ENCODE measurements around the gene KRT26.

The KRT26 gene, protein sequence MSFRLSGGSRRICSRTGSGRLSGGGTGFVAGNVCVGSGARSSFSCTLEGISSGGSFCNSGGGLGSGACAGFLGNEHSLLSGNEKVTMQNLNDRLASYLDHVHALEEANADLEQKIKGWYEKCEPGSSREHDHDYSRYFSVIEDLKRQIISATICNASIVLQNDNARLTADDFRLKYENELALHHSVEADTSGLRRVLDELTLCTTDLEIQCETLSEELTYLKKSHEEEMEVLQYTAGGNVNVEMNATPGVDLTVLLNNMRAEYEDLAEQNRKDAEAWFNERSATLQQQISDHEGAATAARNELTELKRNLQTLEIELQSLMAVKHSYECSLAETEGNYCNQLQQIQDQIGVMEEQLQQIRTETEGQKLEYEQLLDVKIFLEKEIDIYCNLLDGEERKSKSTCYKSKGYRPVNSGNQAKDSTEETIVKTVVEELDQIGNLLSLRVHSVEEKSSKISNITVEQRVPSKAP

DNA sequence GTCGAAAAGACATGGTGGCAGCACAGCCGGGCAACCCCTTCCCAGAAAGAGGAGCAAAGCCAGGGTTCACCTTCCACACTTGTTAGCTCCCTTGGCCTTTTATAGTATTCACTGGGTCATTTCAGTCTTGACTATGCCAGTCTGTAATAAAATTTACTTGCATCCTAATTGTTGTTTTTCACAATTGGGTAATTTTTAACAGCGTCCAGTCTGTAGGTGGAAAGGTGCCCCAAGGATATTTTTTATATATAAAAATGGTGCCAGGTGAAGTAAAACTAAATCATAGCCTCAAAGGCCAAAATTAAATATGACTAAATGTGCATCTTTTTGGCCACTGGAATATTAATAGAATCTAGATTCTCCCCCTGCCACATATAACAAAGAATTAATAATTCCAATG is at the start of gene KRT26:
Gene KRT26 (minus strand): TSS at position 101 of the 400 bp plus-strand sequence. CDS start 88 bp downstream, at position 13.
- no peak for DNase-seq (ENCODE audit: low spot score)
- in situ Hi-C loops (cut with MboI; ENCODE audit: low sequenced_read_pairs, unreplicated experiment) = no loop called here
- TF ChIP-seq, protein P1, sequence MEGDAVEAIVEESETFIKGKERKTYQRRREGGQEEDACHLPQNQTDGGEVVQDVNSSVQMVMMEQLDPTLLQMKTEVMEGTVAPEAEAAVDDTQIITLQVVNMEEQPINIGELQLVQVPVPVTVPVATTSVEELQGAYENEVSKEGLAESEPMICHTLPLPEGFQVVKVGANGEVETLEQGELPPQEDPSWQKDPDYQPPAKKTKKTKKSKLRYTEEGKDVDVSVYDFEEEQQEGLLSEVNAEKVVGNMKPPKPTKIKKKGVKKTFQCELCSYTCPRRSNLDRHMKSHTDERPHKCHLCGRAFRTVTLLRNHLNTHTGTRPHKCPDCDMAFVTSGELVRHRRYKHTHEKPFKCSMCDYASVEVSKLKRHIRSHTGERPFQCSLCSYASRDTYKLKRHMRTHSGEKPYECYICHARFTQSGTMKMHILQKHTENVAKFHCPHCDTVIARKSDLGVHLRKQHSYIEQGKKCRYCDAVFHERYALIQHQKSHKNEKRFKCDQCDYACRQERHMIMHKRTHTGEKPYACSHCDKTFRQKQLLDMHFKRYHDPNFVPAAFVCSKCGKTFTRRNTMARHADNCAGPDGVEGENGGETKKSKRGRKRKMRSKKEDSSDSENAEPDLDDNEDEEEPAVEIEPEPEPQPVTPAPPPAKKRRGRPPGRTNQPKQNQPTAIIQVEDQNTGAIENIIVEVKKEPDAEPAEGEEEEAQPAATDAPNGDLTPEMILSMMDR (IDR thresholded peaks at IDR 0.05; ENCODE audit: borderline replicate concordance, control extremely low read depth, extremely low read depth, insufficient read depth, missing control alignments) = no peak

DNA sequence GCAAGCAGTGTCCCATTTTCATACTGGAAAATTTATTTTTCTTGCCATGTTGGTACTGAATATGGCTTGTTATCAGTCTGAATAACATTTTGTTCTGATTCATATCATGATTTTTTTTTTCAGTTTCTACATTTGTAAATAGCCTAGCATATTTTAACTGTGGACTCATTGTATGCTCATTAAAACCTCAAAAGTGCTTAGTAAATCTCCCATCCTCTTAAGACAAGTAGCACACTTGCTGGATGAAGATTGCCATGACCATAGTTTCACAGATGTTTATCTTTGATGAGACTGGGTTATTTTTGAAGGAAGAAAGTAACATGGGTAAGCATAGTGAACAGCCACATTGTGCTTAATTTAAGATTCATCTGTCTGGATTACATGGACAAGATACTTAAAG is 49.5 kb upstream of the KRT26 start:
- no peak for DNase-seq (ENCODE audit: low spot score)
- in situ Hi-C loops (cut with MboI; ENCODE audit: low sequenced_read_pairs, unreplicated experiment) = no loop called here

DNA sequence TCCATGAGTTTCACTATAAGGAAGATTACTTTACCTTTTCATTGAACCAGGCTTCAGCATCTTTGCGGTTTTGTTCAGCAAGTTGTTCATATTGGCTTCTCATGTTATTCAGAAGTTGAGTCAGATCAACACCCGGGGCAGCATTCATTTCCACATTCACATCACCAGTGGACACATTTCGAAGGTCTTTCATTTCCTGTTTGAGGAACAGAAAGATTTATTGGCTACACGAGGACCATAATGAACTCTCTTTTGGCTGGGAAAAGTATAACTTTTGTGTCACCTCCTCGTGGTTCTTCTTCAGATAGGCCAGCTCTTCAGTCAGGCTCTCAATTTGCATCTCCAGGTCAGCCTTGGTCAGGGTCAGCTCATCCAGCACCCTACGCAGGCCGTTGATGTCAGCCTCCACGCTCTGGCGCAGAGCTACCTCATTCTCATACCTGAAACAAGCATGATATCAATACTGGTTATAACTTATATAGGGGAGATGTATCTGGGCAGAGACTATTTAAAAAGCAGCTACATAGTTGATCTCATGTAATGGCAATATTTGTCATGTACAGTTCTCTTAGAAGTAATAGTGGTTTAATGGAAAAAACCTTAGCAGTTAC is 48.3 kb upstream of the KRT26 start:
- in situ Hi-C loops (cut with MboI; ENCODE audit: low sequenced_read_pairs, unreplicated experiment) = no loop called here
- TF ChIP-seq, protein P1 (IDR thresholded peaks at IDR 0.05; ENCODE audit: borderline replicate concordance, control extremely low read depth, extremely low read depth, insufficient read depth, missing control alignments) = no peak
- no peak for DNase-seq (ENCODE audit: low spot score)

More for the DNA sequence above, 49.5 kb upstream of the KRT26 start:
- TF ChIP-seq, protein P1 (IDR thresholded peaks at IDR 0.05; ENCODE audit: borderline replicate concordance, control extremely low read depth, extremely low read depth, insufficient read depth, missing control alignments) = no peak

DNA sequence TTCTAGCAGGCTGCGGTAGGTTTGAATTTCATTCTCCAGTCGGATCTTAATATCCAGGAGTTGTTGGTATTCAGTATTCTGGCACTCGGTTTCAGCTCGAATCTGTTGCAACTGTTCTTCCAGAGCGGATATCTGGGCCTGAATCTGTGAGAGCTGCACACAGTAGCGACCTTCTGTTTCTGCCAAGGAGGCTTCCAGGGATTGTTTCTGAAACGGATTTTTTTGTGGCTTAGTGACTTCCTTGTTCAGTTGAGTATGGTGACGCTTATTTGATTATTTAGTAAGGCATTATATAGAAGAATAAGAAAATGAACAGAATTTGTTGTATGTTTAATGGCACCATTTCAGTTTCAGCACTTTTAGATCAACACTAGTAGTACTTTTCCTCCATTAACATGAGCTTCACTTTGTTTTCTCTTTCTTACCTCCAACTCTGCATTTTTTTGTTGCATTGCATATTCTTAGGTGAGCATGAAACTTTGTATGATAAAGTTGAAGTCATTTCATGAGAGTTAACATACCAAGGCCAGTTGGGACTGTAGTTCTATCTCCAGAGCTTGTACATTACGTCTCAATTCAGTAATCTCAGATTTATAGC is 47.6 kb upstream of the KRT26 start:
- TF ChIP-seq, protein P1 (IDR thresholded peaks at IDR 0.05; ENCODE audit: borderline replicate concordance, control extremely low read depth, extremely low read depth, insufficient read depth, missing control alignments) = no peak
- DNase-seq (ENCODE audit: low spot score) = no peak
- in situ Hi-C loops (cut with MboI; ENCODE audit: low sequenced_read_pairs, unreplicated experiment) = no loop called here

DNA sequence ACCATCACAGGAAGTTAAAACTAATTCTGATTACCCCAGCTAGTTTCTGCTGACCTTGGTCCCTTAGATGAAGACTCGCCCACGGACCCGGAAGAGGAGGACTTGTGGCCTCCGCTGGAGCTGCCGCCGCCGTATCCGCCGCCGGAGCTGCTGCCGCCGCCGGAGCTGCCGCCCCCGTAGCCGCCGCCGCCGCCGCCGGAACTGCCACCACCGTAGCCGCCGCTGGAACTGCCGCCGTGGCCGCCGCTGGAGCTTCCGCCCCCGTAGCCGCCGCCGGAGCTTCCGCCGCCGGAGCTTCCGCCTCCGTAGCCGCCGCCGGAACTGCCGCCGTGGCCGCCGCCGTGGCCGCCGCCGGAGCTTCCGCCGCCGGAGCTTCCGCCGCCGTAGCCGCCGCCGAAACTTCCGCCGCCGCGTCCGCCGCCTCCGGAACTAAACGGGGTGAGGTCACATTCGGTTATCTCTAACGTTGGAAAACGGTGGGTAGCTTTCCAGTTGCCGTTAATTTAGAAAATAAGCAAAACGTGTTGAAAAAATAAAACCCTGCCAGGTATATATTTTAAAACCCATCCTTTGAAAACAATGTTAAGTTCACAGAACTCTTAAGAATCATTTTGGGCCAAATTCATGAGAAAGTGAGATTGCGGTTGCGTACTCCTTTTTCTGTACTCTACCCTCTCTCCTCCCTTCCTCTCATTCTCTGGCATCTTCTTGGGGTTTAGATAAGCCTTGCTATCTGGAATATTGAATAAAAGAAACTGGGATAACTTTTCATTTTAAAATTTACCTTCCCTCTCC is 46.9 kb upstream of the KRT26 start:
- in situ Hi-C loops (cut with MboI; ENCODE audit: low sequenced_read_pairs, unreplicated experiment) = no loop called here
- TF ChIP-seq, protein P1 (IDR thresholded peaks at IDR 0.05; ENCODE audit: borderline replicate concordance, control extremely low read depth, extremely low read depth, insufficient read depth, missing control alignments) = no peak

DNA sequence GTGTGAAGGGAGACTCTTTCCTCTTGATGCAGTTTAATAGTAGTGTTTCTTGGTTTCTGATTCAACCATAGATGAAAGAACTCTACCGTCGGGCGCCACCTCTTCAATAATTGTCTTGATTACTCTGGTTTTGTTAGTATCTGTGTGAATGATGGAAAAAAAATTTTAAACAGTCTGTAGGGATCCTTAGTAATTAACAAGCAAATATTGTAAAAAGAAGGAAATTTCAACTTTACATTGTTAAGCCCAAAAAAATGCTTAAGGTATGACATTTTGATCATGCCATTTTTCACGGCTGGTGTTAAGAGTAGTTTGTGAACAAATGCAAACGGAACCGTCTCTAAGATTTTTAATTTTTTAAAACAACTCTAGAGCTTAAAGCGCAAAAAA is 46.3 kb upstream of the KRT26 start:
- in situ Hi-C loops (cut with MboI; ENCODE audit: low sequenced_read_pairs, unreplicated experiment) = no loop called here
- DNase-seq (ENCODE audit: low spot score) = no peak
- TF ChIP-seq, protein P1 (IDR thresholded peaks at IDR 0.05; ENCODE audit: borderline replicate concordance, control extremely low read depth, extremely low read depth, insufficient read depth, missing control alignments) = no peak

More for the DNA sequence above, 46.9 kb upstream of the KRT26 start:
- DNase-seq (ENCODE audit: low spot score) = peak; percentile 87

All from GM13976 (cell line).